GM21528 (cell line): Measurements from ENCODE around the gene RAP1GAP2.
"Not testable (repeated sequence)": the region's sequence is repeated elsewhere in the genome, so short reads cannot be mapped to it uniquely, and the experiment has no call there.

Experiments
- ATAC-seq: cut with Tn5 transposase; IDR thresholded peaks from one replicate; pipeline ENCODE4 v1.9.1; 2021; ENCODE audit warnings: mild to moderate bottlenecking, moderate library complexity; ENCODE audit not compliant: unreplicated experiment, low FRiP score

RAP1GAP2 gene

DNA sequence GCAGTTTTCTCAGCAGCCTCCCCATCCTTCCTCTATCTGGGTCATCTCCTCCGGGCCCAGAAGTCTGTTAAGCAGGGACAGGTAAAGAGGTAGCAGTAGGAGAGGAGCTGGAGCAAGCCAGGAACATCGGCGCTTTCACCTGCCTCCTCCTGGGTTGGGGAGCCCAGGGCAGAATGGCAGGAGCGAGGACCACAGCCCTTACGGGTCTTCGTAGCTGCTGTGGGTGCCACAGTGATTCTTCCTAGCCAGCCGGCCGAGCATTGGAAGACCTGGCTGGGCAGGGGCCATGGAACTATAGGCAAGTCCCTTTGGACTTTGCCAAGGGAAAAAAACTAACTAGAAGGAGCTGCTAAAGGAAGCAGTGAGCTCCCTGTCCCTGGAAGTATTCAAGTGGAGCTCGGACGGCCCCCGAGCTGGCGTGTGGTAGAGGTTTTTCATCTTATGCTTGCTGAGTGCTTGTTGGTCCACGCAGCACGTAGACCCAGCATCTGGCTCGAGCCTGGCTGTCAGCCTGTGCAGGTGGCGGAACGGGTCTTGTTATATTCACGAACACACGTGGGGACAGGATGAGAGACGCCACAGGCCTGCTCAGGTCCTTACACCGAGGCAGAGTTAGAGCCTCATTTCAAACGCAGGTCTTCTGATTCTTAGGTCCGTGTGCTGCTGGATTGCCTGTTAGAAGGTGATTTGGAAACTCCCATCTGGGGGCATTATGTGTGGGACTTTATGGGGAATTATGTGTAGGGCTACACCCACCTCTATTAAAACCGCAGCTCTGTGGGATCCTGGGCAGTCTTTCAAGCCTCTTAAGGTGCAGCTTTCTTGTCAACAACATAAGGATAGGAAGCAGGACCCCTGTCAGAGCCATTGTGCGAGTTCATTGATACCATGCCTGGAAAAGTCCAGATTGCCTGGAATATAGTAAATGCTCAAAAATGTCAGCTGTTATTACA, 212.4 kb downstream of the RAP1GAP2 start:
- no peak for ATAC-seq

DNA sequence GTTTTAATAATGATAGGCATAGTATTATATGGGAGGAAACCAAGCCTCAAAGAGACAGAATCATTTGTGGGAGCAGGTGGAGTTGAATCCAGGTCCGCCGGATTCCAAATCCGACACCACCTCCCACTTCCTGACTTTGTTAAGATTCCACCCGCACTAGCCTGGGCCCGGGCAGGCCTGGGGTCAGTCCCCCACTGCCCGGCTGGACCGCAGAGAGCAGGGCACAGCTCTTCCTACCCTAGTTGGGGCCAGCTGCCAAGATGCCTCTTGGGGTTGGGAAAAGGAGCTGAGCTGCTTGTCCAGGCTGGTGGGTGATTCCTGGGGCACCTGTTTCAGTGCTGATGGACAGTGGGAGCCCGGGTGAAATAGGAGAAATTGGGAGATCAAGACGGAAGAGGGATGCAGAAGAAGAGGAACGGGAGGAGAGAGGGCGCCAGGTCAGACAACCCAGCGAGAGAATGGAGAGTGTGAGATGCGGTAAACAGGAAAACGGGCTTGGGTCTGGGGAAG, 213.2 kb downstream of the RAP1GAP2 start:
- no peak for ATAC-seq

DNA sequence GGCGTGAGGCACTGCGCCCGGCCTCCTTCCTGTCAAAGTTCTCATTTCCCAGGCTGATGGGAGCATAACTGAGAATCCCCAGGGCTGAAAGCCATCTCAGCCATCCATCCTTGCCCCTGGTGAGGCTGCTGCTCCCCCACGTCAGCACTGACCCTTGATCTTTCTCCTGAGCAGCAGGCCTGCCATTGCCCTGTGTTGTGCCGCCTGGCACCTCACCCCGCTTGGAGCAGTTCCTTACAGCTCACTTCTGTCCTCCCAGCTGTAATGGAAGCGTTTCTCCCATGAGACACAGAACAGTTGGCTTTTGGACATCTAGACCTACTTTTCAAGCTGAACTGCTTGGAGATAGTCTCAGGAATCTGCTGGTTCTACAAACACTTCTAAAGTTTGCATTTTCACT, 215.7 kb downstream of the RAP1GAP2 start:
- no peak for ATAC-seq

DNA sequence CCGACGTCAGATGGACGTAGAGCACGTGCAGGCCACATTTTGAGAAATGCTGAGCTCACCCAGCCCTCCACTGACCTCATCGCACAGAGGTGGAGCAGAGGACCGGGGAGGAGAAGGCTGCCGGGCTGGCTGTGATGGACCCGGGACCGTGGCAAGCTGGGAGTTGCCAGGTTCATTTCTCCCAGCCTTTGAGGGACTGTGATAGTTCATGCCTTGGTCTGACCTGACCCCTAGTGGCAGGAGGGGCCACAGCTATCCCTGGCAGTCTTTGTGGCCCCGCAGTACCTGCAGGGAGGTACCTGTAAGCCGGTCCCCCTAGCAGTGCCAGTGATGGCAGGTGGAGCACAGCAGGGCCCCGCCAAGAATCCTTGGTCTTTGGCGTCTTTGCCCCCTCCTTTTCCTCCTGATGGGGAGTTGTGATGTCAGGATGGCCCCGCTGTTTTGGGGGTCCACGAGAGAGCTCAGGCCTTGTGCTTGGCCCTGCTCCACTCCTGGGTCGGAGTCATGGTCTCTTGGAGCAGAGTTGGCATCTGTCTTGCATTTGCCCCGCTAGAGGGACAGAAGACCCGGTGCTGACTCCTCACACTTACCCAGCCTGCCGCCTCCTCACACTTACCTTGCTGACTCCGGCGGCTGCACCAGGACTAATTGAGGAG, 216.8 kb downstream of the RAP1GAP2 start:
- no peak for ATAC-seq

DNA sequence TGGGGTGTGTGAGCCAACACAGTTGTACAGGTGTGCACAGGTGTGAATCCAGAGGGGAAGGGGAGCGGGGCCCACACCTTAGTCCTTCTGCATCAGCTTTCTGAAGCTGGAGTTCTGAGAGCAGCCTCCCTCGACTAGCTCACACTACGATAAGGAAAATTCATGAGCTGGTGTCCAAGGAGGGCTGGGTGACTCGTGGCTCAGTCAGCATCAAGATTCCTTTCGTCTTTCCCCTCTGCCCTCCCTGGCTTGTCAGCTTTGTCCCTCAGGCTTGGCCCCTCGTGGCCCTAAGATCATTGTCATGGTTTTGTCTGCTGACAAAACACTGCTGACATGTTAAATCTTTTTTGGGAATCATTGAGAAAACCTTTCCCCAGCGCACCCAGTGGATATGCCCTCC, 219.7 kb downstream of the RAP1GAP2 start:
- no peak for ATAC-seq

DNA sequence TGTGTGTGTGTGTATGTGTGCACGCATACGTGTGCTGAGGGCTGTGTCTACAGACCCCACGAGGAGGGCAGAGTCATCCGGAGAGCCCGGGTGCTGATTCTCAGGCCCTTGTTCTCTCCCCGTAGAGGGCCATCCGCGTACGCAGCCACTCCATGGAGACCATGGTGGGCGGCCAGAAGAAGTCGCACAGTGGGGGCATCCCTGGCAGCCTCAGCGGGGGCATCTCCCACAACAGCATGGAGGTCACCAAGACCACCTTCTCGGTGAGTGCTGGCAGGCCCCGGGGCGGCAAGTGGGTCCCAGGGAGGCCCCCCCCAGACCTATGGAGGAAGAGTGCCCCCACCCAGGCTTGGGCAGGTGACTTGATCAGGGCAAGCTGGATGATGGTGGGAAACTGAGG, 221.7 kb downstream of the RAP1GAP2 start:
- ATAC-seq, result no peak

DNA sequence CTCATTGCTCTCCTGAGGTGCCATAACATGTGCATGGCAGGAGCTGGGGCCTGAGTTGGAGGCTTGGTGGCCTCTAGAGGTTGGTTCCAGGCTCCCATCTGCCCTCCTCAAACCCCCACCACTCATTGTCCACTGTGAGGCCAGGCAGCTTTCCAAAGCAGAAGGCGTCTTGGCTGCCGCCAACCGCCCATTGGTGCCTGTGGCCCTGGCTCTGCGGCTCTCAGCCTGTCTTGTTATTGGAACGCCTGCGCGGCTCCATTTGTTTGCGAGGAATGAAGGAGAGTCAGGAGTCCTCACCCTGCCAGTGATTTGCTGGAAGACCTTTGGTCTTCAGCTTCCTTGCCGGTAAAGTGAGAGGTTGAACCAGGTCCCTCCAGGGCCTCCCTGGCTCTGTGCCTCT, 223.5 kb downstream of the RAP1GAP2 start:
- ATAC-seq, result no peak

DNA sequence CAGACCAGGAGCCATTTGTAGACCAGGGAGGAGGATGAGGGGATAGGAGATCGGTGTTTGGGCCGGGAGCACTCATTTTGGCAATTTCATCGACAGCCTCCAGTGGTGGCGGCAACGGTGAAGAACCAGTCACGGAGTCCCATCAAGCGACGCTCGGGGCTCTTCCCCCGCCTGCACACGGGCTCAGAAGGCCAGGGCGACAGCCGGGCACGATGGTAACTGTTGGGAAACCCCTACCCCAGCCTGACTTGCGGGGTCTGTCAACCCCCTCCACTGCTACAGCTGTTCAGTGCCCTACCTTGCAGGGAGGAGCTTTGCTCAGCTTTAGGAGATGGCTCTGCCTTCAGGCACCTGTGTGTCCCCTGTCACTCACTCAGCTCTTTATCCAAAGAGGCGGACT, 224.1 kb downstream of the RAP1GAP2 start:
- ATAC-seq, result no peak

DNA sequence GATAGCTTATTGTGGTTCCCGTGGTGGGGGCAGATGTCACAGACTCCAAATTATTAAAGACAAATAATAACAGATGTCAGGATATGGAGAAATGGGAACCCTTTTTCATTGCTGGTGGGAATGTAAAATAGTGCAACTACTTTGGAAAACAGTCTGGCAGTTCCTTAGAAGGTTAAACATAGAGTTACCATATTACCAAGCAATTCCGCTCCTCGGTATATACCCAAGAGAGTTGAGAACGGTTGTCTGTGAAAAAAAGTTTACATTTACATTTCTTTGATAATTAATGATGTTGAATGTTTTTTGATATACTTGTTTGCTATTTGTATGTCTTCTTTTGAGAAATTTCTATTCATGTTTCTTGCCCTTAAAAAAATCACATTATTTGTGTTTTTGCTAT, 226.0 kb downstream of the RAP1GAP2 start:
- no peak for ATAC-seq

DNA sequence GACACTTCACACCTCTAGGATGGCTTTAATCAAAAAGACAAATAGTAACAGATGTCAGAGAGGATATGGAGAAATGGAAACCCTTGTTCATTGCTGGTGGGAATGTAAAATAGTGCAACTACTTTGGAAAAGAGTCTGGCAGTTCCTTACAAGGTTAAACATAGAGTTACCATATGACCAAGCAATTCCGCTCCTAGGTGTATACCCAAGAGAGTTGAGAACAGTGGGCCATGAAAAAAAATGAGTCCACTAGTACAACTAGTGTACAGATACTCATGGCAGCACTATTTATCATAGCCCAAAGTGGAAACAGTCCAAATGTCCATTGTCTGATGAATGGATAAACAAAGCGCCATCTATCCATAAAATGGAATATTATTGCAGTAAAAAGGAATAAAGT, 228.1 kb downstream of the RAP1GAP2 start:
- no peak for ATAC-seq

DNA sequence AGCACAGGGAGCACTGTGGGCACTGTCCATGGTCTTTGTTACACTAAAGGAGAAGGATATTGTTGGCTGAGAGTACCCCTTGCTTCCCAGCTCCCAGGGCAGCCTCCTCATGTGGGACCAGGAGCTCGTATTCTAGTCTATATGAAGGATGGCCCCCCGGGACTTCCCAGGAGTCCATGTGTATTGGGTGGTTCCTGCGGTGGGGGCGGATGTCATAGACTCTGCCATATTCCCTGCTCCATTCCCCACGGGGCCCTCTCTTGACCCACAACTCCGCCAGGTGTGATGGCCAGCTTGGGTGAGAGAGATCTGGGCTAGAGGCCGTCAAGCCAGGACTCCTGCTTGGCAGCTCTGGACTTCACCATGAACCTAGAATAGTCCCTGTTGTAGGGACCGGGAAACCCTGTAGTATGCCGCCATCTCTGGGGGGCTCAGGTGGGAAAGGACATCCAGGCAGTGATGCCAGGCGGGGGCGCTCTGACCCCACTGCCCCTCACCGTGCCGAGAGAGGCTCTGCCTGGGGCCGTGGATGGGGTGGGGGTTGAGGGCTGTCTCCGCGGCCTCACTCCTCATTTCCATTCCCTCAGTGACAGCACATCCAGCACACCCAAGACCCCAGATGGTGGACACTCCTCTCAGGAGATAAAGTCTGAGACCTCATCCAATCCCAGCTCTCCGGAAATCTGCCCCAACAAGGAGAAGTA, 229.3 kb downstream of the RAP1GAP2 start:
- ATAC-seq, result no peak

DNA sequence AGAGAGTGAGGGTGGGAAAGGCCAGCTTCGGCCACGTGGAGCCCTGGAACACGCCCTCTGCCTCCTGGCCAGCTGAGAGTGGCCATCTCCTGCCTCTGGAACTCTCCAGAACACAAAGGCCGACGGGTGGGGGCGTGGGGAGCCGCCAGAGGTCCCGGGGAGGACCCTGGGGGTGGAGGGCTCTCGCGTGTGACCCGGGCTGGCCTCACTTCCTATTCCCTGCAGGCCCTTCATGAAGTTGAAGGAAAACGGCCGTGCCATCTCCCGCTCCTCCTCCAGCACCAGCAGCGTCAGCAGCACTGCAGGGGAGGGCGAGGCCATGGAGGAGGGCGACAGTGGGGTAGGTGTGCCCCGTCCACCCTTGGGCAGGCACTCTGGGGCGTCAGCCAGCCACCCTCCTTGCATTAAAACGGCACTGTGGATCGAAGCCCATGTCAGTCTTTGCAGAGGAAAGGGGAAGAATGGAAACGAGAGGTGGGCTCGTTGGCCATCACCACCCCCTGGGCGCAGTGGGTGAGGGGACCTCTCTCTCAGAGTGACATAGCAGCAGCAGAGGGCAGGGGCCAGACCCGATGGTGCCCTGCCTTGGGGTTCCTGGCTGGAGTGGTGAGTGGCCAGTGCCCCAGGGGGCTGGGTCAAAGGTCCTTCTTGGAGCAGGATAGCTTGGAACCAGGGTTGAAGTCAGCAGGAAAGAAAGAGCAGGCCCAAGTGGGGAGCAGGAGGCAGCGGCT, 230.1 kb downstream of the RAP1GAP2 start:
- ATAC-seq, result no peak

DNA sequence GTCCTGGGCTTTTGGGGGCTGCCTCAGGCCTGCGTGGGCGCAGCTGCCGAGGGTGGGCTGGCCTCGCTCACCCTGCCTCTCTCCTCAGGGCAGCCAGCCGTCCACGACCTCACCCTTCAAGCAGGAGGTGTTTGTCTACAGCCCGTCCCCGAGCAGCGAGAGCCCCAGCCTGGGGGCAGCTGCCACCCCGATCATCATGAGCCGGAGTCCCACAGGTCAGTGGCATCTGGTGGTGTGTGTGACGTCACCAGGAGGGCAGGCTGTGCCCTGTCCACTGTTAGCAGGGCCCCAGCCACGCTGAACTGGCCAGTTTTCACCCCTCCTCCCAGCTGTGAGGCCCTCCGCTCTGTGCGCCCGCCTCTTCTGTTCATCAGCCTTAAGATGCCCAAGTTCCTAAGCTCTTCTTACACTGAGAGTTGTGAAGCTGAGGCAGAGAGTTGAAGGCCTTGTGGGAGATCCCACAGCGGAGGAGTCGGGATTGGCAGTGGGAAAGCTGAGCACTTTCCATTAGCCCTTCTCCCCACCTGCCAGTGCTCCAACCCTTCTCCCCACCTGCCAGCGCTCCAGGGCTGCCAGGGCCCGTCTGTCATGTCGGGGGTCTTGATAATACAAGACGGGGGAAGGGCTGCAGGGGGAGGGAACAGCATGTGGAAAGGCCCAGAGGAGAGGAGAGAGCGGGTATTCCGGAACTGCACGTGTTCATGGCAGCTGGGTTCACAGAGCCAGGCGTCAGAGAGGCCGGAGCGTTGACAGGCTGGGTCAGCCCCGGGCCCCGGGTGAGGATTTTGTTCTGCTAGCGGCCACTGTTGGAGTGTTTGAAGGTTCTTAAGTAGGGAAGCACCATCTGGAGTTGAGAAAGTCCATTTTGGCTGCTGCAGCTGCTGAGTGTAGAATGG, 230.9 kb downstream of the RAP1GAP2 start:
- no peak for ATAC-seq

DNA sequence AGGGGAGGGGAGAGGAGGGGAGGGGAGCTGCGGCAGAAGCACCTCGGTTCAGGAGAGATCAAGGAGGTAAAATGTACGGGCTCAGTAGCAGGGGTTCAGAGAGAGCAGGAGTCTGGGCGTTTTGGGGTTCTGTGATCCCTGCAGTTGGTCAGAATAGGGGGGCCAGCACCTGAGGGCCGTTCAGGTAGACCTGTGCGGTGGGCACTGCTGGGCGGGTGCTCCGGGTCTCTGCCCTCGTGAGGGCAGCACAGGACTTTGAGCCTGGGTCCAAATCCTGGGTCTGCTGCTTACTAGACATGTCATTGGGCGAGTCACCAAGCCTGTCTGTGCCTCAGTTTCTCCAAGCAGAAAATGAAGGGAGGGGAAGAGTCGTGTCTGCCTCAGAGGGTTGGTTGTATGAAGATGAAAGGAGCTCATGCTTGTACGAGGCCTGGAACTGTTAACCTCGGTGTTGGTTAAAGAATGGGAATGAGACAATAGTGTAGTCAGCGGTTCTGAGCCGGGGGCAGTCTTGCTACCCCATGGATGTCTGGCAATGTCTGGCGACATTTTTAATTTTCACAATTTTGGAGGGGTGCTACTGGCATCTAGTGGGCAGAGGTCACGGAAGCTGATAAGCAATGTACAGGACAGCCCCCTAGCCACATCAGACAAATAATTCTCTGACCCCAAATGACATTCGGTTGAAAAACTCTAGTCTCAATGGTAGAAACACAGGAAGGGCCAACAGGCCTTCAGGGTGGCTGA, 231.7 kb downstream of the RAP1GAP2 start:
- ATAC-seq, result no peak

DNA sequence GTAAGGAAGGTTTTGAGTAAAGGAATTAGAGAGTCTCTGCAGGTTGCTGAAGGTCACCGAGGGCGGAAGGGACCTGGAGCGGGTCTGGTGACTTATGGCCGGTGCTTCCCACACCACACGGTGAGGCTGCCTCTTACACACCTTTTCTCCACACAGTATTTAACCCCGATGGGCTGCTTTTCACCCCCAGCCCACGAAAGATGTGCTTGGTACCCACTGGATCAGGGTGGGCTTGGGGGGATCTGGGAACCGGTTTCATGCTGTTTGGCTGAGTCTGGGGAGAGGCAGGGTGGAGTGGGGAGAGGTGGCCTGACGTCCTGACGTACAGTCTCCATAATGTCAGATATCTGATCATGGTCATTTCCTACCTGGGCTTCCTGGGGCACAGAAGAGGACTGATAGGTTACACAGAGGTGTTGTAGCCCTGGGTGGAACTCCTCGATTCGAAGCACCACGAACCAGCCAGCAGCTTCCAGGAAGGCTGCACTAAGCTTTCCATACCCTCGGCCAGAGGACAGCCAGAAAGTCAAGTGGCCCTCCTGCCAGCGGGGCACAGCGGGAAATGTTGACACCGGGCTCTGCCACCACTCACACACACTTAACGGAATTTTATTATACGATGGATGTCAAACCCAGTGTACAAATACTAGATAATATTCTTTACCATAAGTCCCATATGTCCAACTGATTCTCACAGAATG, 233.1 kb downstream of the RAP1GAP2 start:
- no peak for ATAC-seq

DNA sequence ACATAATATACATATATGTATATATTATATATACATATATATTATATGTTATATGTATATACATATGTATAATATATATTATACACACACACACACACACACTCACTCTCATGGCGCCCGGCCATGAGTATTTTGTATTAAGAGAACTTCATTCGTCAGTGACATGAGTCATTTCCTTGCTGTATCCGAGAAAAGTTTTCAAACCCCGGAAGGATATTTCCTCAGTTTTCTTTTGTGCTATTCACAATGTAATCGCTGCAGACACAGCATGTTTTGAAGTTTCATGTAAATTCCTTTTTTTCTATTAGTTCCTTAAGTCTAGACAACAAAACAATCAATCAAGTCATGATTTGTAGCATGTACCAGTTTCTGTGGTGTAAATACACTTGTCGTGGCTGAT, 233.9 kb downstream of the RAP1GAP2 start:
- no peak for ATAC-seq

DNA sequence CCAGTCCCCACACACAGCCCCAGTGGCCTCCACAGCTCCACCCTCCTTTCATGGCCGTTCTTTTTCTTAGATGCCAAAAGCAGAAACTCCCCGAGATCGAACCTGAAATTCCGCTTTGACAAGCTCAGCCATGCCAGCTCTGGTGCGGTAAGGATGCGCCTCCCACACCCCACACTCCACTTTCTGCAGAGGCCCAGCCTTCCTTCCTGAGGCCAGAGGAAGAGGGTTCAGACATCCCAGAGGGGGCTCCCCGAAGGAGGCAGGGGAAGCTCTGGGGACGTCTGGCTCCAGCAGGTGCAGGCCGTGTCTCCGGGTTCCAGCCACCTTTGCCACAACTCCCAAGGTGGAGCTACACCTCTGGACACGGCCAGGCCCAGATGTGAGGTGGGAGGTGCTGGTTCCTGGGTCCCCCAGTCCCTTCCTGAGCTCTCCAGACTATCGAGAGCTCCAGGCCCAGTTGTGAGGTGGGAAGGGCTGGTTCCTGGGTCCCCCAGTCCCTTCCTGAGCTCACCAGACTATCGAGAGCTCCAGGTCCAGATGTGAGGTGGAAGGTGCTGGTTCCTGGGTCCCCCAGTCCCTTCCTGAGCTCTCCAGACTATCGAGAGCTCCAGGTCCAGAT, 234.7 kb downstream of the RAP1GAP2 start:
- not testable (repeated sequence) for ATAC-seq
